C4-2B (cell line): ENCODE measurements around the gene TPTE2.

Experiments
- H3K27ac ChIP-seq: fragments of 450-650 bp; 2 replicates; pipeline ENCODE4 v1.5.1; 2017
- CTCF ChIP-seq: fragments of 450-650 bp; conservative IDR thresholded peaks from 2 replicates; pipeline ENCODE4 v1.5.1; 2017; ENCODE audit warnings: mild to moderate bottlenecking
- ZFX ChIP-seq: fragments of 450-650 bp; IDR thresholded peaks from 2 replicates; pipeline ENCODE4 v1.6.1; 2017

TPTE2 gene

GRCh38 chr13:19382111-19382510, 179.2 kb downstream of the TPTE2 start:
- TF ChIP-seq CTCF (no peak), ZFX (no peak)
- H3K27ac ChIP-seq, result no peak overlapping the region
